ENCODE results near the gene CAPN14.

GRCh38 chr2:31199206-31199605 is 18.1 kb downstream of the CAPN14 start:
- TF ChIP-seq SMC3 (IDR thresholded peaks at IDR 0.05; ENCODE audit: low read depth, low read length) (no peak), FOS (IDR thresholded peaks at IDR 0.05; ENCODE audit: low read depth, low read length) (no peak), NFE2L2 (IDR thresholded peaks at IDR 0.05; ENCODE audit: low read depth, low read length) (no peak), CEBPB (IDR thresholded peaks at IDR 0.05; ENCODE audit: low read depth, low read length) (no peak), POLR2A (IDR thresholded peaks at IDR 0.05; ENCODE audit: low read depth, low read length) (no peak), MAZ (IDR thresholded peaks at IDR 0.05; ENCODE audit: borderline replicate concordance, low read depth, low read length) (no peak), RFX5 (IDR thresholded peaks at IDR 0.05; ENCODE audit: low read depth, low read length) (no peak), RAD21 (IDR thresholded peaks at IDR 0.05; ENCODE audit: low read length) (no peak), CHD1 (IDR thresholded peaks at IDR 0.05; ENCODE audit: low read depth, low read length) (no peak), MXI1 (IDR thresholded peaks at IDR 0.05; ENCODE audit: borderline replicate concordance, low read depth, low read length) (no peak), RCOR1 (IDR thresholded peaks at IDR 0.05; ENCODE audit: insufficient replicate concordance, low read length) (no peak), MAFK (IDR thresholded peaks at IDR 0.05; ENCODE audit: low read depth, low read length) (no peak)
- TF ChIP-seq, protein P1, sequence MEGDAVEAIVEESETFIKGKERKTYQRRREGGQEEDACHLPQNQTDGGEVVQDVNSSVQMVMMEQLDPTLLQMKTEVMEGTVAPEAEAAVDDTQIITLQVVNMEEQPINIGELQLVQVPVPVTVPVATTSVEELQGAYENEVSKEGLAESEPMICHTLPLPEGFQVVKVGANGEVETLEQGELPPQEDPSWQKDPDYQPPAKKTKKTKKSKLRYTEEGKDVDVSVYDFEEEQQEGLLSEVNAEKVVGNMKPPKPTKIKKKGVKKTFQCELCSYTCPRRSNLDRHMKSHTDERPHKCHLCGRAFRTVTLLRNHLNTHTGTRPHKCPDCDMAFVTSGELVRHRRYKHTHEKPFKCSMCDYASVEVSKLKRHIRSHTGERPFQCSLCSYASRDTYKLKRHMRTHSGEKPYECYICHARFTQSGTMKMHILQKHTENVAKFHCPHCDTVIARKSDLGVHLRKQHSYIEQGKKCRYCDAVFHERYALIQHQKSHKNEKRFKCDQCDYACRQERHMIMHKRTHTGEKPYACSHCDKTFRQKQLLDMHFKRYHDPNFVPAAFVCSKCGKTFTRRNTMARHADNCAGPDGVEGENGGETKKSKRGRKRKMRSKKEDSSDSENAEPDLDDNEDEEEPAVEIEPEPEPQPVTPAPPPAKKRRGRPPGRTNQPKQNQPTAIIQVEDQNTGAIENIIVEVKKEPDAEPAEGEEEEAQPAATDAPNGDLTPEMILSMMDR (conservative IDR thresholded peaks at IDR 0.05; ENCODE audit: low read depth, low read length): no peak
- TF ChIP-seq, protein P2, sequence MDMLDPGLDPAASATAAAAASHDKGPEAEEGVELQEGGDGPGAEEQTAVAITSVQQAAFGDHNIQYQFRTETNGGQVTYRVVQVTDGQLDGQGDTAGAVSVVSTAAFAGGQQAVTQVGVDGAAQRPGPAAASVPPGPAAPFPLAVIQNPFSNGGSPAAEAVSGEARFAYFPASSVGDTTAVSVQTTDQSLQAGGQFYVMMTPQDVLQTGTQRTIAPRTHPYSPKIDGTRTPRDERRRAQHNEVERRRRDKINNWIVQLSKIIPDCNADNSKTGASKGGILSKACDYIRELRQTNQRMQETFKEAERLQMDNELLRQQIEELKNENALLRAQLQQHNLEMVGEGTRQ (IDR thresholded peaks at IDR 0.05; ENCODE audit: low read depth, low read length): no peak
